ENCODE results near the gene CIDEC.
"Not testable (repeated sequence)": the region's sequence is repeated elsewhere in the genome, so short reads cannot be mapped to it uniquely, and the experiment has no call there.

Gene CIDEC

GRCh38 chr3:9901967-9902366 is 21.9 kb upstream of the CIDEC start:
- no peak for DNase-seq (ENCODE audit: low read depth)

- not testable (repeated sequence) for DNase-seq (ENCODE audit: low read depth)
These were observed 20.9 kb upstream of the CIDEC start for GRCh38 chr3:9900965-9901415.

GRCh38 chr3:9899289-9899791 is 19.3 kb upstream of the CIDEC start:
- no peak for DNase-seq (ENCODE audit: low read depth)

GRCh38 chr3:9898467-9899241 is 18.6 kb upstream of the CIDEC start:
- no peak for DNase-seq (ENCODE audit: low read depth)

DNA sequence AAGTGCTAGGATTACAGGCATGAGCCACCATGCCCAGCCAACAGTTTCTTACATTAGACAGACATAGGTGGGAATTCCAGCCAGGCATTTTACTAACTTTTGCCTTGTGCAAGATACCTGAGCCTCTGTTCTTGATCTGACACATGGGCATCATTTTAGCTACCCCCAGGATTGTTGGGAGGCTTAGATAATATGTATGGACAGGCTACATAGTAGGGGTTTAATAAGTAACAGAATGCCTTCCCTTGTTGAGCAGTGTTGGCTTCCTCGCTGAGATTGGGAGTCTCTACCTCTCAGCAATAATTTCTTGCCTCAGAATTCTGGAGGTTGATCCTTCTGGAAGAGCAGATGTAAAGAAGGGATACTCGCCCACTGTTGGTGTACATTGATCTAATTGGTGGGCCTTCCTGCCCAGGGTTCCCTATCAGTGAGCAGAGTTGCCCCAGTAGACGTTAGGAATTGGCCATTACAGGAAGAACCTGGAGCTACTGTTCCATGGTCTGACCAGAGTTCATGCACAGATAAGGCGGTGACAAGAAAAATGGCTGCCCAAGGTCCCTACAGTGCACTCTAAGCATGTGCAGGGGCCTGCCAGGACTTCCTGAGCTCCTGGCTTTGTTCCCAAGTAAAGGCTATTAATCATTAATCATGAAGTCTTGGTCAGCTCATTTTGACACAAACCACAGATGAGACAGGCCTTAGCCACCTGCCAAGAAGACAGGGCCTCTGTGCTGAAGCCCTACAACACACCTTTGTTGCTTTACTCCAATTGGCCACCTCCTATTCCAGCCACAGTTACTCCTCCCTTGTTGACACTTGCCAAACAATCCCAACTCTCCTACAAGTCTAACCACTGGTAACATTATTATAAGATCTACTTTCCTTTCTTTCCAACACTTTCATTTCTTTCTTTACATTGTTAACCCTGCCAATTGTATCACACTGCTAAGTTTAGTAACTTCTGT is 17.6 kb upstream of the CIDEC start:
- no peak for DNase-seq (ENCODE audit: low read depth)

DNA sequence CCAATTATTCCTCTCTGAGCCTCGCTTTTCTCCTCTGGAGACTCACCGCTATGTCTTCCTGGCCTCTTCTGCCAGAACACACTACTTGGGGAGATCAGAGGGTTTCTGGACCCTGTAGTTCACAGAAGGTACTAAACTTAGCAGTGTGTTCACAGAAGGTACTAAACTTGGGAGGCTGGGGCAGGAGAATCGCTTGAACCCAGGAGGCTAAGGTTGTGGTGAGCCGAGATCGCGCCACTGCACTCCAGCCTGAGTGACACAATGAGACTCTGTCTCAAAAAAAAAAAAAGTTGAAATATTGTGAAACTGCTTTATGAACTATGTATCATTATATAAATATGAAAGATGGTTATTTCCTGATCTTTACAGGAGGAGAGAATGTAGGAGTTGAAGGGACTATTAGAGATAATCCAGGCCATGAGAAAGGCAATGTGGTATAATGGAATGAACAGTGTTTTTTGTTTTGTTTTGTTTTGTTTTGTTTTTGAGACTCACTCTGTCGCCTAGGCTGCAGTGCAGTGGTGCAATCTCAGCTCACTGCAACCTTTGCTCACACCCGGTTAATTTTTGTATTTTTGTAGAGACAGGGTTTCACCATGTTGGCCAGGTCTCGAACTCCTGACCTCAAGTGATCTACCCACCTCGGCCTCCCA is 16.8 kb upstream of the CIDEC start:
- DNase-seq (ENCODE audit: low read depth), result not testable (repeated sequence)

- DNase-seq (ENCODE audit: low read depth), result not testable (repeated sequence)
These were observed 15.7 kb upstream of the CIDEC start for GRCh38 chr3:9895715-9896114.

DNA sequence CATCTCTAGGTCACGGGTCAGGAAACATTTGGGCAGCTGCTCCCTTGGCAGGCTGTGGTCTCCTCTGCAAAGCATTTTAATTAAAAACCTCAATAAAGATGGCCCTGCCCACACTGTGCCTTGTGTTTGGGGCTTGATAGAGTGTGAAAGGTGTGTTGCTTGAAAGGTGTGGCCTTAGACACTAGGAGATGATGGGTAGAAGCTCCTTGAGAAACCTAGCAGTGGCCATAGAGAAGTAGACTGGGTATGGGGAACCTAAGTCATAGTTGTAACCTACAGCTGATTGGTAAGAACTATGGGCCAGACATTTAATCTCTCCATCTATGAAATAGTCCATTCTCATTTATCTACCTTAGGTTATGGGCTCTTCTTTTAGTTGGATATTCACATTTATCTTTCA is 13.7 kb upstream of the CIDEC start:
- no peak for DNase-seq (ENCODE audit: low read depth)

DNA sequence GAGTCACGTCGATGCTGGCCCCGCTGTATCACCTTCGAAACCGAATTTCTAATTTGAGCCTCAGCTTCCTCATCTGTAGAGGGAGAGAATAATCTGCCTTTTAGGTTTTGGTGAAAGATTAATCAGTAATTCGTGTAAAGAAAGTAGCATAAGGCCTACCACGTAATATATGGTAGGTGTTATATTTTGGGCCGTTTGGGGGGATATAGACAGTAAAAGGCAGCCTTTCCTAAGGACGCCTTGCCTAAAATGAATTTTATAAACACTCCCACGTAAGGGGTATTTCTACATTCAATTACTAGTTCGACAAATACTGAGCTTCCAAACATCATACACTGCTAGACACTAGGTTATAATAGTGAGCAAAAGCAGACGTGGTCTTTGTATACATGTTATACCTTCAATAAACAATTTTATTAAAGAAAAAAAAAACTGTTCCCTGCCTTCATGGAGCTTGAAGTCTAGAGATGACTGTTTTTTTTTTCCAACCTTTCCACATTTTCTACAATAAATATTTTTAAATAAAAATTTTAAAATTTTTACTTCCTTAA is 11.1 kb upstream of the CIDEC start:
- no peak for DNase-seq (ENCODE audit: low read depth)

DNA sequence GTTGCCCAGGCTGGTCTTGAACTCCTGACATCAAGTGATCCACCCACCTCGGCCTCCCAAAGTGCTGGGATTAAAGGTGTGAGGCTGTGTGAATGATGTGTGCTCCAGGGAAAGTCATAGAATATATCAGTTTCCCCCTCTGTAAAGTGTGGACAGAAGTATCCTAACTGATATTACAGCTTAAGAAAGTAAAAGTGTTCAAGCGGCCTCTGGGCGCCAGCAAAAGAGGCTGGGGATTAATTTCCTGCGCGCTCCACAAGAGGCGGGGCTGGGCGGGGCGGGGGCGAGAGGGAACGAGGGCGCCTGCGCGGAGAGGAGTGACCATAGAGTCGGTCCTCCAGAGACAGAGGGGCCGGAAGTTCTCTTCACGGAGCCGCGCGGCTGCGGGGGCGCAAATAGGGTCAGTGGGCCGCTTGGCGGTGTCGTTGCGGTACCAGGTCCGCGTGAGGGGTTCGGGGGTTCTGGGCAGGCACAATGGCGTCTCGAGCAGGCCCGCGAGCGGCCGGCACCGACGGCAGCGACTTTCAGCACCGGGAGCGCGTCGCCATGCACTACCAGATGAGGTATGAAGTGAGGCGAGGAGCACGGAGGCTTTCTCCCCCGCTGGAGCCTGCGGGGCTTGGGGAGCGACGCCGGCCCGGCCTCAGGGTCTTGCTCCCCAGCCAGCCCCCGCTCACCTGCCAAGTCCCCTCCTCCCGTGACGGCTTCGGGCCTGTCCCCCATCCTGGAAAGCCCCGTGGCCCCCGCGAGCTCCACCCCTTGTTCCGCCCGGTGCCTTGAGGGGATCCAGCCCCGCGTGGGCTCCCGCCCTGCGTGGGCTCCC is 10.4 kb upstream of the CIDEC start, which contains the start of gene JAGN1:
Gene JAGN1 (plus strand): TSS at position 362 of the 823 bp plus-strand sequence. CDS start 113 bp downstream, at position 475.
- DNase-seq (ENCODE audit: low read depth), result peak; percentile 79

DNA sequence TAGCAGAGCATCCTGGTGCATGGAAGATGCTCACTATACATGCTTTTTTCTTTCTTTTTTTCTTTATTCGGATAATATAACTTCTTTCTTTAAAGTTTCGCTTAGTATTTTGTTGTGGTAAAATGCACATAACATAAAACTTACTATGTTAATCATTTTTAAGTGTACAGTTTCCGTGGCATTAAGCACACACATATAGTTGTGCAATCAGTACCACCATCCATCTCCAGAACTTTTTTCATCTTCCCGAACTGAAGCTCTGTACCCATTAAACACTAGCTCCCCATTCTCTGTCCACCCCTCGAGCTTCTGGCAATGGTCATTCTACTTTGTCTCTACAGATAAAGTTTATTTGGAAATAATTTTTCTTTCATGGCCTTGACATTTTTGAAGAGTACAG is 9.4 kb upstream of the CIDEC start:
- DNase-seq (ENCODE audit: low read depth), result no peak

DNA sequence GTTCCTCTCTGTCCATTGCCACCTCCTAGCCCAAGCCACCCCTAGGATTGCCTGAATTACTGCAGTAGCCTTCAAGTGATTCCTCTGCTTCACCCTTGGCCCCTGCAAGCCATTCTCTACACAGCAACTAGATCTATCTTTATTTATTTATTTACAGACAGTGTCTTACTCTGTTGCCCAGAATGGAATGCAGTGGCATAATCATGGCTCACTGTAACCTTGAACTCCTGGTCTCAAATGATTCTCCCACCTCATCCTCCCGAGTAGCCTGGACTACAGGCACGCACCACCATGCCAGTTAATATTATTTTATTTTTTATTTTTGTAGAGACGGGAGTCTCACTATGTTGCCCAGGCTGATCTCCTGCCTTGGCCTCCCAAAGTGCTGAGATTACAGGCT is 8.5 kb upstream of the CIDEC start:
- DNase-seq (ENCODE audit: low read depth), result no peak

GRCh38 chr3:9887480-9887879 is 7.4 kb upstream of the CIDEC start:
- no peak for DNase-seq (ENCODE audit: low read depth)

GRCh38 chr3:9886328-9886727 is 6.3 kb upstream of the CIDEC start:
- no peak for DNase-seq (ENCODE audit: low read depth)

GRCh38 chr3:9884555-9885165 is 4.6 kb upstream of the CIDEC start:
- DNase-seq (ENCODE audit: low read depth), result no peak

GRCh38 chr3:9883706-9884554 is 3.9 kb upstream of the CIDEC start:
- no peak for DNase-seq (ENCODE audit: low read depth)

DNA sequence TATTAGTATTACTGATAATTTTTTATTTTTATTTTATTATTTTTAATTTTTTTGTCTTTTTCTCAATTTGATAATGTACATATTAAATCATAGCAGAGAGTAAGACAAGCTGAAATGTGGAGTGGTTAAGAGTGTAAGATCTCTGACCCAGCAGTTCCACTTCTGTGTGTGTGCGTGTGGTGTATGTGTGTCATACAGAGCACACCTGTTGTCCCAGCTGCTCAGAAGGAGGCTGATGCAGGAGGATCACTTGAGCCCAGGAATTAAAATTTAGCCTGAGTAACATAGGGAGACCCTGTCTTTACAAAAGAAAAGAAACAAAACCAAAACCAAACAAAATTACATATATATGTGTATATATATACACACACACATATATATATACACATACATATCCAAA is 1.4 kb upstream of the CIDEC start:
- DNase-seq (ENCODE audit: low read depth), result no peak

DNA sequence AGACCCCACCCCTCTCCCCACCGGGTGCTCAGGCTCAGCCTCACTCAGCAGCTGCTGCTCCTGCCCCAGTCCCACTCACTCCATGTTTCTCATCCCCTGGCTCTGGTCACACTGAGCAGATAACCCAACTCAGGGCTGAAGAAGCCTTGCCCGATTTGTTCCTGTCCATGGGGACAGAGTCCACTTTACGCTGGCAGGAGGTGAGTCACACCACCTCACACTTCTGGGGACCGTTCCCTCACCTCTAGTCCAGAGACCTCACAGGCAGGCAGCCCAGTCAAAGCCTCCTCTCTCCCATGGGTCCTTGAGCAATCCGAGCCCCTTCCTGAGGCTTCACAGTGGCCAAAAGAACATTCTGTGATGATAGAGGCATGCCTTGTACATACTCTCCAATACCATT is 1.4 kb downstream of the CIDEC start:
- no peak for DNase-seq (ENCODE audit: low read depth)

DNA sequence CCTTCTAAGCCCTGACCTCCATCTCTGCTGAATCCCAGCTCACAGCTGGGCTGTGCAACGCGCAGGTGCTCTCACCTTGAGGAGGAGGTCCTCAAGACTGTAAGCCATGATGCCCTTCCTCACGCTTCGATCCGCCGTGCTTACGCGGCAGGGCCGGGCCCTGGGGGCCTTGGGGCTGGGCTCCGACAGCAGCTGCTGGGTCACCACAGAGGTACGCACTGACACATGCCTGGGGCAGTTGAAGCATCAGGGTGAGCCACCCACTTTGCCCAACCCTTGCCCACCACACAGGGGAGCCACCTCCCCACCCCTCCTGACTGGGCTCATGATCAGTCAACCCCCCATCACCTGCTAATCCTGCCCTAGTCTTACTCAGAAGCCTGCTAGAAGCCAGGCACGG is 3.1 kb downstream of the CIDEC start:
- no peak for DNase-seq (ENCODE audit: low read depth)

DNA sequence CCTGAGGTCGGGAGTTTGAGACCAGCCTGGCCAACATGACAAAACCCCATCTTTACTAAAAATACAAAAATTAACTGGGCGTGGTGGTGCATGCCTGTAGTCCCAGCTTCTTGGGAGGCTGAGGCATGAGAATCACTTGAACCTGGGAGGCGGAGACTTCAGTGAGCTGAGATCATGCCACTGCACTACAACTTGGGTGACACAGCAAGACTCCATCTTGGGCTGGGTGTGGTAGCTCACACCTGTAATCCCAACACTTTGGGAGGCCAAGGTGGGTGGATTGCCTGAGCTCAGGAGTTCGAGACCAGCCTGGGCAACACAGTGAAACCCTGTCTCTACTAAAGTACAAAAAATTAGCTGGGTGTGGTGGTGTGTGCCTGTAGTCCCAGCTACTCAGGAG is 3.8 kb downstream of the CIDEC start:
- DNase-seq (ENCODE audit: low read depth), result not testable (repeated sequence)

Data from activated T-helper 1 cell treated with Interleukin-2 at 50 U/mL for 16 hours (primary cell).